NT2/D1 (cell line): ENCODE measurements around the gene FBXO11.

Source experiments
- DNase-seq: peaks from one replicate; pipeline ENCODE4 v3.0.0-alpha.2; 2011; ENCODE audit warnings: low read depth, low spot score
- H3K27me3 ChIP-seq: 2 replicates; pipeline ENCODE4 v1.6.0; 2011; ENCODE audit warnings: mild to moderate bottlenecking; ENCODE audit not compliant: insufficient read length, insufficient read depth
- H3K36me3 ChIP-seq: 2 replicates; pipeline ENCODE4 v1.6.1; 2011; ENCODE audit warnings: mild to moderate bottlenecking, low read length, mixed read lengths; ENCODE audit not compliant: insufficient read depth, insufficient read length
- H3K4me1 ChIP-seq: 2 replicates; pipeline ENCODE4 v1.5.1; 2011; ENCODE audit not compliant: insufficient read depth, insufficient read length
- H3K4me3 ChIP-seq: 2 replicates; pipeline ENCODE4 v1.5.1; 2011; ENCODE audit warnings: low read depth; ENCODE audit not compliant: insufficient read length
- H3K9ac ChIP-seq: 2 replicates; pipeline ENCODE4 v1.6.0; 2011; ENCODE audit warnings: low read depth; ENCODE audit not compliant: insufficient read length
- H3K9me3 ChIP-seq: 2 replicates; pipeline ENCODE4 v1.5.1; 2011; ENCODE audit warnings: mild to moderate bottlenecking, low read length; ENCODE audit not compliant: insufficient read depth
- SUZ12 ChIP-seq: IDR thresholded peaks from 2 replicates; pipeline ENCODE4 v1.6.1; 2011; ENCODE audit not compliant: insufficient read length, insufficient read depth; ENCODE audit errors: extremely low read depth
- YY1 ChIP-seq: IDR thresholded peaks from 2 replicates; pipeline ENCODE4 v1.6.1; 2011; ENCODE audit not compliant: insufficient read length, insufficient read depth
- ZNF274 ChIP-seq: IDR thresholded peaks from 2 replicates; pipeline ENCODE4 v1.6.1; 2011; ENCODE audit warnings: mild to moderate bottlenecking, low read depth, low read length

The FBXO11 gene

DNA sequence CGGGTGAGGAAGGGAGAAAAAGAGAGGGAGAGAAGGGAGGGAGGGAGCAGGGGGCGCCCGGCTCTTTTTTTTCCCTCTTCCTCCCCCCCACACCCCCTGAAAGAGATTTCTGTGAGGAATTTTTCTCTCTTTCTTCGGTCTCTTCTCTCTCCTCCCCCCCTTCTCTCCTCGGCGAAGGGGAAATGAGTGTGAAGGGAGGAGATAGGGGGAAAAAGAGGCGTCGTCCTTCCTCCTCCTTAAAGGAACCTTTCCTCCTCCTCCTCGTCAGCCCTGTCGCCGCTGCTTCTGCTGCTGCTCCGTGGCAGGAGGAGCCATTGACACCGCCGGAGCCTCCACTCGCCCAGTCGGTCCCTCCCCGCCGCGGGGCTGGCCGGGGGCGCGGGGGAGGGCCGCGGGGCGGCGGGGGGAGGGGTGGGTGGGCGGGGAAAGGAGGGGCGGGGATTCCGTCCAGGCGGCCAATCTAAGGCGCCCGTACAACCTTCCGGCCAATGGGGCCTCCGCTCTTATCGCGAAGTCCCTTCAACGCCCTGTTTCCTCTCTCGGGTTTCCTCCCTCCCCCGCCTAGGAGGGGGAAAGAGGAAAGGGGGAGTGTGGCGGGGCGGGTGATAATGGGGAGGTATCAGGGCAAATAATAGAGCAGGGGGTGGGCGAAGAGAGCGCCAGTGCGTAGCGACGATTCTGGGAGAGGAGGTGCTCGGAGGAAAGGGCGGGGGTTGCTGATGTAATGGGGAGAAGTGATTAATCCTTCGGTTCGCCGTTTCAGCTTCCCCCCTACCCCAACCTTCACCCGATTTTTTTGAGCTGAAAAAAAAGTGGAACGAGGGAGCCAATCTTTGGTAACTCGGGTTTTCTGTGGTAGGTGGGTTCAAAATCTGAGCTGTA, at the start of gene FBXO11:
Gene FBXO11, minus strand, starts transcription at position 342 of the 882 bp plus-strand sequence. CDS start 778 bp downstream, outside the sequence.
- H3K4me1 ChIP-seq: no peaks in the 10 kb centered on the region
- no peaks in the 10 kb centered on the region for H3K36me3 ChIP-seq
- H3K4me3 ChIP-seq: peak within 1 kb of the TSS; percentile 58
- H3K27me3 ChIP-seq: no peaks in the 10 kb centered on the region
- no peaks in the 10 kb centered on the region for H3K9me3 ChIP-seq
- peak; percentile 95 for DNase-seq
- TF ChIP-seq YY1 (peak; percentile 25), SUZ12 (no peak), ZNF274 (no peak)
- H3K9ac ChIP-seq: peak within 1 kb of the TSS; percentile 90

DNA sequence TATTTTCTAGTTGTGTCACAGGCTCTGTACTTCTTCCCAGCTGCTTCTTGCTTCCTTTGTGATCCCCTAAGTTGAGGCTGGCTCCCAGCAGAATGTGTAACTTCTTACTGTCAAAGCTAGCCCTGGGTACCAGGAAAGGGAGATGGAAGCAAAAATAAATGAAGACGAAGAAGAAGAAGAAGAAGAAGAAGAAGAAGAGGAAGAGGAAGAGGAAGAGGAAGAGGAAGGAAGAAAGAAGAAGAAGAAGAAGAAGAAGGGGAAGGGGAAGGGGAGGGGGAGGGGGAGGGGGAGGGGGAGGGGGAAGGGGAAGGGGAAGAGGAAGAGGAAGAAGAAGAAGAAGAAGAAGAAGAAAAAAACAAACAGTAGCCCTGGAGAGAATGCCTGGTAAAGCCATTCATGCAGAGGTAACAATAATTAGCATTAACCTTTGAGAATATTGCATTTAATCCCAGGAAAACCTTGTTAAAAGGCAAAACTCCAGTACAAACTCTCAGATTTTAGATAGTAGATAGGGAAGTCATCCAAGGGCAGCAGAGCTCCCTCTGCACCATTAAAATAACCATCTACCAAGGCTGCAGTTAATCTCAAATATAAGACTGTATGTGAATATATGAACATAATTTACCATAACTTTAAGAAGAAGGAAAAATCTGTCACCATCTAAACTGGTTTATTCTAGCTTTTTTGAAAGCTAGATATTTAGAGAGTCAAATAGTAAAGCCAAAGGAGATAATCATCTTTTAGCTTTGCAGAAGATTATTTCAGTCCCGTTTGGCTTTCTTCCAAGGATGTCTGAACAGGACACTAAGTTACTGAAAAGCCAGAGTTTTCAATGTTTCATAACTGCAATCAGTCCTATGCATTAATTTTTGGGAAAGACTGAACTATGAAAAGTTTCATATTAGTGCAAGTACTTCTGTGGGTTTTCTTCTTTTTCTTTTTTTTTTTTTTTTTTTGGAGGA, 44.3 kb upstream of the FBXO11 start:
- Histone ChIP-seq H3K9me3 (no peaks in the 10 kb centered on the region), H3K4me3 (no peak overlapping the region), H3K27me3 (no peaks in the 10 kb centered on the region), H3K4me1 (no peaks in the 10 kb centered on the region), H3K36me3 (no peaks in the 10 kb centered on the region), H3K9ac (no peak overlapping the region)
- no peak for TF ChIP-seq SUZ12
- no peak for TF ChIP-seq YY1
- no peak for TF ChIP-seq ZNF274
- no peak for DNase-seq

DNA sequence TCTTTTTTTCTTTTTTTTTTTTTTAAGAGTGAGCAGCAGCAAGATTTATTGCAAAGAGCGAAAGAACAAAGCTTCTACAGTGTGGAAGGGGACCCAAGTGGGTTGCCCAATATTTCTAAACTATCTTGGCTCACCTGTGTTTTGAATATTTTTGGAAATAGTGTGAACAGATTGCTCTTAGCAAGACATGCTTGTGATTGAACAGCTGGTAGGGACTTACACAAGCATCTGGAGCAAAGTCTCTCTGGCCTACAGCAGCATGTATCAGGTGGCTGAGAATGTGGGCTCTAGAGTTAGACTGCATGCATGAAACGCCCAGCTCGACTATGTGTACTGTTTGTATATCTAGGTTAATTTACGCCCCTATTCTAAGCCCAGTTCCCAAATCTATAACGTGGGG, 40.3 kb upstream of the FBXO11 start:
- Histone ChIP-seq H3K4me1 (no peaks in the 10 kb centered on the region), H3K4me3 (no peak overlapping the region), H3K9me3 (no peaks in the 10 kb centered on the region), H3K27me3 (no peaks in the 10 kb centered on the region), H3K36me3 (no peaks in the 10 kb centered on the region), H3K9ac (no peak overlapping the region)
- no peak for DNase-seq
- TF ChIP-seq ZNF274: no peak
- TF ChIP-seq SUZ12: no peak
- TF ChIP-seq YY1: no peak

DNA sequence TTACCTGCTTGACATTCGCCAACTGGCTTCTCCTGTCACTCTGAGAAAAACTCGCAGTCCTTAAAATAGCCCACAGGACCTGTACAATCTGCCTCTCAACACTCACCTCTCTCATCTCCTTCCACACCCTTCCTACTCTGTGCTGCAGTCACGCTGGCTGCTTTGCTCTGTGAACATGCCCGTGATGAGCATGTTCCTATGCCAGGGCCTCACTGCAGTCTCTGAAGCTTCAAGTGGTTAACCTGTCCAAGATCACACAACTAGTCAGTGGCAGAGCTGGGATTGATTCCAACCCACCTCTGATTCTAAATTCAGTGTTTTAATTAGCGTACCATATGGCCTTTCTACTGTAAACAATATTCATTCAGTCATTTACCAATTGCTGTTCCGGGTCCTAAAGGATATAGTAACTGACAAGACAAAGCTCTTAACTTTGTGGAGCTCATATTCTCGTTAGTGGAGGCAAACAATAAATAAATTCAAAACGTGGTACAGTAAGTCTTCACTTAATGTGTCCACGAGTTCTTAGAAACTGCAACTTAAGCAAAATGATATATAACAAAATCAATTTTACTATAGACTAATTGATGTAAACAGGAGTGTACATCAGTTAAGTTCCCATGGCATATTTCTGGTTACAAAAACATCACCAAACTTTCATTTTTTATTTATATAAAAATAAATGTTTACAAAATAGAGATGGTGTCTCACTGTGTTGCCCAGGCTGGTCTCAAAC, 38.9 kb upstream of the FBXO11 start:
- Histone ChIP-seq H3K4me3 (no peak overlapping the region), H3K27me3 (no peaks in the 10 kb centered on the region), H3K4me1 (no peaks in the 10 kb centered on the region), H3K9me3 (no peaks in the 10 kb centered on the region), H3K9ac (no peak overlapping the region), H3K36me3 (no peaks in the 10 kb centered on the region)
- no peak for DNase-seq
- TF ChIP-seq YY1 (no peak), SUZ12 (no peak), ZNF274 (no peak)

DNA sequence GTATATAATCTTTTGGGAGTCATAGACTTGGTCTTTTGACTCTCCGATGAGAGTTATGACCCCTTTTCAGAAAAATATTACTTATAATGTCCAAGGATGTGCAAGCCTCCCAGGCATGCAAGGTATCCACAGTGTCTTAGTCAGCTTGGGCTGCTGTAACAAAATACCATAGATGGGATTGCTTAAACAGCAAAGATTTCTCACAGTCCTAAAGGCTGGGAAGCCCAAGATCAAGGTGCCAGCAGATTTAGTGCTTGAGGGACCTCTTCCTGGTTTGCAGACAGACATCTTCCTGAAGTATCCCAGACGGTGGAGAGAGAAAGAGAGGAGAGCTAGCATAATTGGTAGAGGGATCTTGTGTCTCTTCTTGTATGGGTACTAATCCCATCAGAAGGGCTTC, 35.6 kb upstream of the FBXO11 start:
- TF ChIP-seq YY1 (no peak), ZNF274 (no peak), SUZ12 (no peak)
- Histone ChIP-seq H3K9ac (no peak overlapping the region), H3K4me1 (no peaks in the 10 kb centered on the region), H3K4me3 (no peak overlapping the region), H3K36me3 (no peaks in the 10 kb centered on the region), H3K27me3 (no peaks in the 10 kb centered on the region), H3K9me3 (no peaks in the 10 kb centered on the region)
- DNase-seq: no peak

DNA sequence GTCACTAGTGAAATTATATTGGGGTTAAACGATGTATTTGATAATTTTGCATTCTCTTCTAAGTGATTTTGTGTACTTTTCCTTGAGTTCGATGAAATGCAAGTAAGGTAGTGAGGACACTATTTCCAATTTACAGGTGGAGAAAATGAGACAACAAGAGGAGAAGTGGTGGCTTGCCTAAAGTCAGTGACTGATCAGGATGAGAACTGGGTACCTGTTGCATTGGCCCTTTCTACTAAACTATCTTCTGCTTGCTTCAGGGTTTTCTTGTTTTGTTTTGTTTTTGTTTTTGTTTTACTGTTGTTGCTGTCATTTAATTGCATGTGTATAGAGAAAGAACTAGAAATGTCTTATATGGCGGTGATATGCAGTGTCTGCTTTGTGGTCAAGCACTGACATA, 31.4 kb upstream of the FBXO11 start:
- no peaks in the 10 kb centered on the region for H3K9me3 ChIP-seq
- no peak overlapping the region for H3K4me3 ChIP-seq
- H3K36me3 ChIP-seq: no peaks in the 10 kb centered on the region
- H3K9ac ChIP-seq: no peak overlapping the region
- no peaks in the 10 kb centered on the region for H3K27me3 ChIP-seq
- no peak for DNase-seq
- no peaks in the 10 kb centered on the region for H3K4me1 ChIP-seq
- TF ChIP-seq SUZ12 (no peak), YY1 (no peak), ZNF274 (no peak)
